Endothelial cell (in vitro differentiated cells): Measurements from ENCODE around the gene NVL. TPM values are rescaled to one million over a fixed set of nuclear protein-coding genes. Genes with fewer than 3 reads are reported as not detected.

Experiments
- microRNA-seq: library from miRNA; unstranded; fragments of <30 nt; microRNA quantifications from one replicate; pipeline ENCODE4, GENCODE V29; 2020; ENCODE audit not compliant: unreplicated experiment
- total RNA-seq: library from RNA; stranded (reverse); fragmentation: NEBNext Ultra II Directional; extraction: Animal tissue kit (Norgen Biotek cat#: 25700); gene quantifications from one replicate; pipeline ENCODE4 v1.2.1, GENCODE V29; 2021; ENCODE audit not compliant: unreplicated experiment

Gene NVL
- total RNA-seq, 1 donor from 2014 or later = 44.5 TPM

Small RNAs within 50 kb of the gene (microRNA-seq; reads per million reads assigned to microRNA genes)
- gene MIR320B2 = 4.5 reads per million, percentile 47 among the genes with 10 or more reads in this experiment

Other genes with a start within 250 kb of the NVL start
- 40.6 TPM for gene FBXO28, start 216.1 kb downstream of the NVL start, total RNA-seq
- 88.1 TPM for gene DEGS1, start 146.9 kb downstream of the NVL start, total RNA-seq
- 59.9 TPM for gene CNIH4, start 26.7 kb upstream of the NVL start, total RNA-seq
- 126 TPM for gene WDR26, start 104.6 kb upstream of the NVL start, total RNA-seq